Measurements from ENCODE around the gene FOXP4. TPM values are rescaled to one million over a fixed set of nuclear protein-coding genes. Genes with fewer than 3 reads are reported as not detected.
A peak's percentile ranks its signal among the peaks of the same experiment; 100 is the strongest.

FOXP4 gene
- total RNA-seq, 2 experiments from 2014 or later: 6.3 to 26.3 TPM

- no peak for TF ChIP-seq EZH2phosphoT487 (IDR thresholded peaks at IDR 0.05; ENCODE audit: borderline replicate concordance, low read depth, low read length)
- TF ChIP-seq, protein P1, sequence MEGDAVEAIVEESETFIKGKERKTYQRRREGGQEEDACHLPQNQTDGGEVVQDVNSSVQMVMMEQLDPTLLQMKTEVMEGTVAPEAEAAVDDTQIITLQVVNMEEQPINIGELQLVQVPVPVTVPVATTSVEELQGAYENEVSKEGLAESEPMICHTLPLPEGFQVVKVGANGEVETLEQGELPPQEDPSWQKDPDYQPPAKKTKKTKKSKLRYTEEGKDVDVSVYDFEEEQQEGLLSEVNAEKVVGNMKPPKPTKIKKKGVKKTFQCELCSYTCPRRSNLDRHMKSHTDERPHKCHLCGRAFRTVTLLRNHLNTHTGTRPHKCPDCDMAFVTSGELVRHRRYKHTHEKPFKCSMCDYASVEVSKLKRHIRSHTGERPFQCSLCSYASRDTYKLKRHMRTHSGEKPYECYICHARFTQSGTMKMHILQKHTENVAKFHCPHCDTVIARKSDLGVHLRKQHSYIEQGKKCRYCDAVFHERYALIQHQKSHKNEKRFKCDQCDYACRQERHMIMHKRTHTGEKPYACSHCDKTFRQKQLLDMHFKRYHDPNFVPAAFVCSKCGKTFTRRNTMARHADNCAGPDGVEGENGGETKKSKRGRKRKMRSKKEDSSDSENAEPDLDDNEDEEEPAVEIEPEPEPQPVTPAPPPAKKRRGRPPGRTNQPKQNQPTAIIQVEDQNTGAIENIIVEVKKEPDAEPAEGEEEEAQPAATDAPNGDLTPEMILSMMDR (conservative IDR thresholded peaks at IDR 0.05; ENCODE audit: low read length): no peak
- no peaks in the 10 kb centered on the region for H3K9me2 ChIP-seq (ENCODE audit: insufficient read depth, low read length)
- no peak overlapping the region for H3K4me2 ChIP-seq (ENCODE audit: low read length)
- BruUV-seq (replicated peaks): no TSS peak
- DNase-seq (ENCODE audit: low spot score): no peak
- H3K4me1 ChIP-seq (ENCODE audit: insufficient read depth, low read length, poor library complexity, severe bottlenecking): peaks cover 9% of the 10 kb centered on the region
- no peak overlapping the region for H3K27ac ChIP-seq (ENCODE audit: low read depth, low read length, poor library complexity, severe bottlenecking)
- ChIA-PET CTCF (ENCODE audit: unreplicated experiment) (no interaction called here), POLR2A (no interaction called here)
- H3K9me3 ChIP-seq (ENCODE audit: low read length): no peaks in the 10 kb centered on the region
- H3K4me3 ChIP-seq (ENCODE audit: low read depth, low read length, poor library complexity, severe bottlenecking): no peak overlapping the region
- no peaks in the 10 kb centered on the region for H3K36me3 ChIP-seq (ENCODE audit: insufficient read depth, low read length)
- intact Hi-C loops (cut with micrococcal nuclease; ENCODE audit: unreplicated experiment): loop anchor here (10.0 kb wide), 2 partner anchors 444 to 564 kb away; no protein-coding TSS in a partner anchor
- no peaks in the 10 kb centered on the region for H3K79me2 ChIP-seq (ENCODE audit: insufficient read depth, low read depth, low read length)
- no peaks in the 10 kb centered on the region for H4K20me1 ChIP-seq (ENCODE audit: insufficient read depth, low read length)
- H2AFZ ChIP-seq (ENCODE audit: low read length): no peak overlapping the region
These were observed 54.5 kb downstream of the FOXP4 start for GRCh38 chr6:41600499-41601247.

DNA sequence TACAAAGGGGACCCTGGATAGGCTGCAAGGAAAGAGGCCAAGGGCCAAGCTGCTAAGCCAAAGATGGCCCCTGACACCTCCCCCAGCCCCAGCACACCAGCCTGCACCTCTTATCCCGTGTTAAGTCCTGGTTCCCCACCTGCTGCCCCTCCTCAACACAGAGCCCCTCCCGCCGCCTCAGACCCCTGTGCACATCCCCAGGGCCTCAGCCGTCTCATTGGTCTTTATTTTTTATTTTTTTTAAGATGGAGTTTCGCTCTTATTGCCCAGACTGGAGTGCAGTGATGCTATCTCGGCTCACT, 55.0 kb downstream of the FOXP4 start:
- H3K9me2 ChIP-seq (ENCODE audit: insufficient read depth, low read length): no peaks in the 10 kb centered on the region
- no peaks in the 10 kb centered on the region for H3K79me2 ChIP-seq (ENCODE audit: insufficient read depth, low read depth, low read length)
- H4K20me1 ChIP-seq (ENCODE audit: insufficient read depth, low read length): no peaks in the 10 kb centered on the region
- H3K4me2 ChIP-seq (ENCODE audit: low read length): no peak overlapping the region
- ChIA-PET CTCF (ENCODE audit: unreplicated experiment) (no interaction called here), POLR2A (no interaction called here)
- H2AFZ ChIP-seq (ENCODE audit: low read length): no peak overlapping the region
- no peaks in the 10 kb centered on the region for H3K9me3 ChIP-seq (ENCODE audit: low read length)
- no peak for DNase-seq (ENCODE audit: low spot score)
- TF ChIP-seq EZH2phosphoT487 (IDR thresholded peaks at IDR 0.05; ENCODE audit: borderline replicate concordance, low read depth, low read length): no peak
- TF ChIP-seq, protein P1 (conservative IDR thresholded peaks at IDR 0.05; ENCODE audit: low read length): no peak
- no peak overlapping the region for H3K27ac ChIP-seq (ENCODE audit: low read depth, low read length, poor library complexity, severe bottlenecking)
- H3K4me3 ChIP-seq (ENCODE audit: low read depth, low read length, poor library complexity, severe bottlenecking): no peak overlapping the region
- no TSS peak for BruUV-seq (replicated peaks)
- peaks cover 9% of the 10 kb centered on the region for H3K4me1 ChIP-seq (ENCODE audit: insufficient read depth, low read length, poor library complexity, severe bottlenecking)
- H3K36me3 ChIP-seq (ENCODE audit: insufficient read depth, low read length): no peaks in the 10 kb centered on the region
- intact Hi-C loops (cut with micrococcal nuclease; ENCODE audit: unreplicated experiment): loop anchor here (10.0 kb wide), 2 partner anchors 444 to 564 kb away; no protein-coding TSS in a partner anchor

DNA sequence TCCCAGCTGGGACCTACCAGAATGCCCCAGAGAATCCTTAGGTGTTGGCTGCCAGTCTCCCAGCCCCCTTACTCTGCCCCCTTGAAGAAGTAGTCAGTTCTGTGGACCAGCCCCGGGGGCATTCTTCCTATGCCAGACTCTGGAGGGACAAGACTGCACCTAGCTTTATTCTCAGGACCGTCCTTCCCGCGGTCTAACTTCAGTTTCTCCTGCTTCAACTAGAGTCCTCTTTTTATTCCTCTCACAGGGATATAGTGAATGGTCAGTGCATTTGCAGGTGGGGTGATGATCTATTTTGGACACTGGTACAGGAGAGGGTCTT, 56.2 kb downstream of the FOXP4 start:
- intact Hi-C loops (cut with micrococcal nuclease; ENCODE audit: unreplicated experiment): loop anchor here (10.0 kb wide), 2 partner anchors 442 to 562 kb away; no protein-coding TSS in a partner anchor
- peak overlapping the region; percentile 79; the same call in 1 of the 2 replicates for H3K4me2 ChIP-seq (ENCODE audit: low read length)

More for the DNA sequence above, 56.2 kb downstream of the FOXP4 start:
- Histone ChIP-seq H3K27ac (ENCODE audit: low read depth, low read length, poor library complexity, severe bottlenecking) (no peak overlapping the region), H2AFZ (ENCODE audit: low read length) (peak overlapping the region; percentile 88; the same call in 1 of the 2 replicates), H3K4me3 (ENCODE audit: low read depth, low read length, poor library complexity, severe bottlenecking) (no peak overlapping the region), H3K9me2 (ENCODE audit: insufficient read depth, low read length) (no peaks in the 10 kb centered on the region), H3K4me1 (ENCODE audit: insufficient read depth, low read length, poor library complexity, severe bottlenecking) (peaks cover 9% of the 10 kb centered on the region), H3K79me2 (ENCODE audit: insufficient read depth, low read depth, low read length) (no peaks in the 10 kb centered on the region), H3K9me3 (ENCODE audit: low read length) (no peaks in the 10 kb centered on the region), H3K36me3 (ENCODE audit: insufficient read depth, low read length) (no peaks in the 10 kb centered on the region), H4K20me1 (ENCODE audit: insufficient read depth, low read length) (no peaks in the 10 kb centered on the region)
- ChIA-PET POLR2A (interaction anchor here (1.1 kb wide), 1 partner anchor 81 kb away, joined by 3 read pairs; no protein-coding TSS in a partner anchor), CTCF (ENCODE audit: unreplicated experiment) (interaction anchor here (0.7 to 1.0 kb wide), 6 partner anchors 8 to 180 kb away, joined by 3 to 7 read pairs (median 4); no protein-coding TSS in a partner anchor)
- DNase-seq (ENCODE audit: low spot score): no peak
- TF ChIP-seq, protein P1 (conservative IDR thresholded peaks at IDR 0.05; ENCODE audit: low read length): no peak
- TF ChIP-seq EZH2phosphoT487 (IDR thresholded peaks at IDR 0.05; ENCODE audit: borderline replicate concordance, low read depth, low read length): no peak
- no TSS peak for BruUV-seq (replicated peaks)

Data from OCI-LY7 (cell line).